ENCODE results near the gene GRP.
"Not testable (repeated sequence)": the region's sequence is repeated elsewhere in the genome, so short reads cannot be mapped to it uniquely, and the experiment has no call there.

Gene GRP

DNA sequence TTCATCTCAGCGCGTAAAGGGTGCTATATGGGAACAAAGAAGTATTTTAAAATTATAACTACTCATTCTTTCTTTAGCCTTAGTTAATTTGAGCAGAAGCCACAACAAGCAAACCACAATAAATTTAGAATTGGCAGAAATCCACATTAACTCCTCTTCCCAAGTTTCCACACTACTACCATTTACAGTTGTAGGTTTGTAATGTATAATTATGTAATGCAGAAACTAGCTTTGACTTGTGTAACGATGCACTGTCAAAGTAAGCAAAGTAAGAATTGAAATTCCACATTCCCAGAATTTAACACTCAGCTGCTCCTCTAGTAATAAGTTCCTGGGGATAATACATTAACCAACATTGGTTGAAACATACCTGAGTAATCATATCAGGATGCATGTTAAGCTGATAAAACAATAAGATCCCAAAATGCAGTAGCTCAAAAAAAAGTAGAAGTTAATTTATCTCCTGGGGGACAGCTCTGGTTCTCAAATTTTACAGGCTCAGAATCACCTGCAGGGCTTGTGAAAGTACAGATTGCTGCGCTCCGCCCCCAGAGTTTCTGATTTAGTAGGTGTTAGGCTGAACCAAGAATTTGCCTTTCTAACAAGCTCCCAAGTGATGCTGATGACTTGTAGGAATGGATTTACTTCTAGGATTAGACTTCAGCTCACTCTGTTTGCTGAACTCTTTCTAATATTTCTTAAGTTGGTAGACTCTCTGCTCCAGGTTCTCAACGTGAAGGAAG, 9.9 kb downstream of the GRP start:
- DNase-seq, result no peak

DNA sequence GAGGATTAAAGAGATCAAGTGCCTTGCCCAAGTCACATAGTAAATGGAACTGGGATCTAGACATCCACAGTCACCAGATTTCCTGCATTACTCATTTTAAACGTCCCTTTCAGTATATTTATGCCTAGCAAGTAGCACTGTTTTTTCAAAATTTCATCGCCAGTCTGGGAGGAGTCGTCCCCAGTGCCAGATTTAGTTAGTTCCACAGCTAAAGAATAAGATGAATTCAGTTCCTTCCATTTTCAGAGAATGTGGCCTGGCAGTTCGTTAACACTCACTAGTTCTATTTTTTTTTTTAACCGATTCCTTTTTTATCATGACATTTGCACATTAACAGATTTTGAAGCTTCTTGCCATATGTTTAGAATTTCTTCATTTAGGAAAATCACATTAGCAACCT, 11.2 kb downstream of the GRP start:
- no peak for DNase-seq

DNA sequence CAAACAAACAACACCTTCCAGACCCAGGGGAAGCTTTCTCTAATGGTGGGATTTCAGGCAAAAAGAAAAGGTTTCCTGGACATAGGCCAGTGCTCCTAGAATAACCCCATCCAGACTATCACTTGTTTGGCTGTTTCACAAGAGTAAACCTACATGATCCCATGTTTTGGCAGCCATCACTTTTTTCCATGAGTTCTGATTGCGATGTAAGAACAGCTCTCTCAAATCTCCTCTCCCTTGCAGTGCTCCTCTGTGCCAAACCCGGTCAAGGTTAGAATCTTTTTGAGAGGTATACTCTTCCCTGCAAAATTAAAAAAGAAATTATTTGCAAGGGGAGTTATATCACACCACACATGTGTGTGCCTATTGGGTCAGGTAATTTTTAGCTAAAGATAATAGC, 11.9 kb downstream of the GRP start:
- DNase-seq, result no peak

DNA sequence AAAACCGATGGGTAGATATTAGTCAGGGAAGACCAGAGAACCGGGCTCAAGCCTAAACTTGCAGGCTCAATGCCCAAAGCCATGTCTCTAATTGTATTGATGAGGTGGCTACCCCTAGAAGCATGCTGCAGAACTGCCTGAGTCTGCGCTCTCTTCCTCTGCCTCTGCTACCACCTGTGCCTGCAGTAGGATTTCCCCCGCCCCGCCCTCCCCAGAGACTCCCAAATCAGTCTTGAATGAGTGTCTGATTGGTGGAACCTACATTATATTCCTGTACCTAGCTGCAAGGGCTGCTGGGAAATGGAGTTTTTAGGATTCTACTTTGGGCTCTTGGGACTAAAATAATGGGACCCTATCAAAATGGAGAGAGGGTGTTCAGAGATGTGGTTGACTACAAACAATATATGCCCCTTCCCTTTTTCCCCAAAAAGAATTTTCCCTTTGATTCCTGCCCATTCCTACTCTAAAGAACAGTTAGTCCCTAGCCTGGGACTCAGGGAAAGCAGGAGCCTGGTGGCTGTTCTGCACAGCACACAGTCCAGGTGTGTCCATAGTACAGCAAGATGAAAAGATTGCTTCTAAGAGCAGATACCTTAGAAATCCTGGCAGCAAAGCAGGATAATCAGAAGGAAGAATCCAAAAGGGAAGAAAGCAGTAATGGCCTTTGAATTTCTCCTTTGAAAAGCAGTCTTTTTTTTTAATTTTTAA, 12.5 kb downstream of the GRP start:
- DNase-seq, result peak in 1 of 2 experiments; percentile 21

DNA sequence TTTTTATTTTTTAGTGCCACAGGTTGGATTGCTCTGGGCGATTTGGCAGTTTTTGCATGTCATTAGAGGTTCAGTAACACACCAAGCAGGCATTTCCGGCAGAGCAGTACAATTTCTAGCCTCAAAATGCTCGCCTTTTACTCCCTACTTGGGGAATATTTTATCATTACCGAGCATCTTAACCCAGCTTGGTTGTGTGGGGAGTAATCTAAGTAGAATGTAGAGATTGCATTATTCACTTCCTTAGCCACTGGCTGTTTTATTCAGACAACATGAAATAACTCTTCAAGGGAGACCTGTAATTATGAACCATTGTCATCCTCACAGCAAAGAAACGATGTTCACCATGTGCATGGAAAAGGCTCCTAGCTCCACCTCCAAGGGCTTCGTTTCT, 13.1 kb downstream of the GRP start:
- no peak for DNase-seq

DNA sequence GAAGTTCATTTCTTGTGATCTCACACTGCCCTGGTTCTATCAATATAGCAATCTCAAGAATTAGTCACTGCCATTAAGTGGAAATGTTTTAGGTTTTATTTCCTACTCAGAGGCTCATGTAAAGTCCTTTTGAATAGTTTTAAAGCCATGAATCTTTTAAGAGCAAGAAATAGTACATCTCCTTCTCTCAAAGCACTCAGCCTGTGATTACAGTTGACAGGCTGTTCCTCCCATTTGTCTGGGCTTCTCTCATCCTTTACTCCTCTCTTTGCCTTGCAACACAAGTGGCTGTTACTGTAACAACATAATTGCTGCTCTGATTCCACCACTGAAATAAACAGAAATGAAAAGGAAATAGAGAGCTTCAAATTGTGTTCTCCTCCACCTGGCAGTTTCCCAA, 18.4 kb downstream of the GRP start:
- DNase-seq, result no peak

DNA sequence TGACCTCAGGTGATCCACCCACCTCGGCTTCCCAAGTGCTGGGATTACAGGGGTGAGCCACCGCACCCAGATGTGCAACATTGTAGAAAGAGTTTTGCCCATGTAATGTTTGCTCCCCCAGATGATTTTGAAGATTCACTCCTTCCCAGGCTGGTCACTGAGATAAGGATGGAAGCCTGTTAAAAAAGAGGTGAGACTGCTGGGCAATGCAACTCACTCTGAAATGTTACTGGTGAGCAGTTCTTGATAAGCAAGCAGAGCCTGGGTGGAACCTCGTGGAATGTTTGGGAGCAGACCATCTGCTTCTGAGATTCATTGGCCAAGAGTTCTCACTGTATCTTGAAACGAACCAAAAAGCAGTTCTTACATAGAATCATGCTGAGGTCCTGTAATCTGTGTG, 19.7 kb downstream of the GRP start:
- DNase-seq, result no peak

DNA sequence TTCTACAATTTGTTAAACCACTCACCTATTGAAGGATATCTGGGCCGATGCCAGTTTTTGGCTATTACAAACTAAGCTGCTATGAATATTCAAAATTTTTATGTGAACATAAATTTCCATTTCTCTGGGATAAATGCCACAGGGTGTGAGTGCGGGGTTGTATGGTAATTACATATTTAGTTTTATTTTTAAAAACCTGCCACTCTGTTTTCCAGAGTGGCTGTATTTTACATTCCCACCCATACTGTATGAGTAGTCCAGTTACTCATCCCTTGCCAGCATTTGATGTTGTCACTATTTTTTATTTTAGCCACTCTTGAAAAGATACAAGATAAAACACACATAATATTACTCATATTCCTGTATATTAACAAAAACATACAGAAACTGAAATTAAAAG, 22.9 kb downstream of the GRP start:
- no peak for DNase-seq

DNA sequence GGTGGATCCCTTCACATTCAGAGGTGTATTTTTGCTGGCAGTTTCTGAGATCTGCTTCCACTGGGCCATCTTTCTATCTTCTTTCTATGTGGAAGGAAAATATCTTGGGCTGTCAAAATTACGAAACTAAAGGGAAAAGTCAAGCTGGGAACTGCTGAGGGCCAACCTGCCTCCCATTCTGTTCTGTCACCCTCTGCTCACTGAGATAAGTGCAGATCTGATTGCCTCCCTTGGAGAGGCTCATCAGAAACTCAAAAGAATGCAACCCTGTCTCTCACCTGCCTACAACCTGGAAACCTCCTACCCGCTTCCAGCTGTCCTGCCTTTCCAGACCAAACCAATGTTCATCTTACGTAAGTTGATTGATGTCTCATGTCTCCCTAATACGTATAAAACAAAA, 26.8 kb downstream of the GRP start:
- no peak for DNase-seq

DNA sequence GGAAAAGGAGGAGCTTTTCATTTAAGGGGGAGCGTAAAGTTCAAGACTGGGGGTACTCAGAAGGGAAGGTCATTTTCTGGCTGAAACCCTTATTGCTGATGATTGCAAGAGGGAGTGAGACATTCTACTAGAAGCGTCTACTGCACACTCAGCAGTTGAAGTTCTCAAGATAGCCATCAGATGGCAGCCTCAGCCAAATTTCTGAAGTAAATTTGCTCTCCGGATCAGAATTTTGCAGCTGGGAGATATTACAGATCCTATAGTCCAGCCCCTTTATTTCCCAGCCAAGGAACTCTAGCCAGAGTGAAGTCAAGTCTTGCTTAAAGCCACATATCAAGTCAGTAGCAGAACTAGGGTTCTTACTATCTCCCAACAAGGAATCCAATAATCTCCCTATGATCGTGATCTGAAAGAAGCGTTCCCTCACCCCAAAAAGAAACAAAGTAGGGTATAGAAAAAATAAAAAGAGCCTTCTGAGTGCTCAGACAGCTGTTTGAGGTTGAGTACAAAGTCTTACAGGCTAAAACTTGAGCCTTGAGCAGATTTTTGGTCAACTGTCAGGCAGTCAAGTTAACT, 29.3 kb downstream of the GRP start:
- peak; percentile 68 to 82 for DNase-seq

DNA sequence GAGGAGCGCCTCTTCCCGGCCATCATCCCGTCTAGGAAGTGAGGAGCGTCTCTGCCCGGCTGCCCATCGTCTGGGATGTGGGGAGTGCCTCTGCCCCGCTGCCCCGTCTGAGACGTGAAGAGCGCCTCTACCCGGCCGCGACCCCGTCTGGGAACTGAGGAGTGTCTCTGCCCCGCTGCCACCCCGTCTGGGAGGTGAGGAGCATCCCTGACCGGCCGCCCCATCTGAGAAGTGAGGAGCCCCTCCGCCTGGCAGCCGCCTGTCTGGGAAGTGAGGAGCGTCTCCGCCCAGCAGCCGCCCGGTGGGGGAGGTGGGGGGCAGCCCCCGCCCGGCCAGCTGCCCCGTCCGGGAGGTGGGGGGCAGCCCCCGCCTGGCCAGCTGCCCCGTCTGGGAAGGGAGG, 35.5 kb downstream of the GRP start:
- not testable (repeated sequence) for DNase-seq

DNA sequence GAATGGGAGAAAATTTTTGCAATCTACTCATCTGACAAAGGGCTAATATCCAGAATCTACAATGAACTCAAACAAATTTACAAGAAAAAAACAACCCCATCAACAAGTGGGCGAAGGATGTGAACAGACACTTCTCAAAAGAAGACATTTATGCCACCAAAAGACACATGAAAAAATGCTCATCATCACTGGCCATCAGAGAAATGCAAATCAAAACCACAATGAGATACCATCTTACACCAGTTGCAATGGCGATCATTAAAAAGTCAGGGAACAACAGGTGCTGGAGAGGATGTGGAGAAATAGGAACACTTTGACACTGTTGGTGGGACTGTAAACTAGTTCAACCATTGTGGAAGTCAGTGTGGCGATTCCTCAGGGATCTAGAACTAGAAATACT, 41.9 kb downstream of the GRP start:
- not testable (repeated sequence) for DNase-seq

DNA sequence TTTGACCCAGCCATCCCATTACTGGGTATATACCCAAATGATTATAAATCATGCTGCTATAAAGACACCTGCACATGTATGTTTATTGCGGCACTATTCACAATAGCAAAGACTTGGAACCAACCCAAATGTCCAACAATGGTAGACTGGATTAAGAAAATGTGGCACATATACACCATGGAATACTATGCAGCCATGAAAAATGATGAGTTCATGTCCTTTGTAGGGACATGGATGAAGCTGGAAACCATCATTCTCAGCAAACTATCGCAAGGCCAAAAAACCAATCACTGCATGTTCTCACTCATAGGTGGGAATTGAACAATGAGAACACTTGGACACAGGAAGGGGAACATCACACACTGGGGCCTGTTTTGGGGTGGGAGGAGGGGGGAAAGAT, 42.3 kb downstream of the GRP start:
- not testable (repeated sequence) for DNase-seq

DNA sequence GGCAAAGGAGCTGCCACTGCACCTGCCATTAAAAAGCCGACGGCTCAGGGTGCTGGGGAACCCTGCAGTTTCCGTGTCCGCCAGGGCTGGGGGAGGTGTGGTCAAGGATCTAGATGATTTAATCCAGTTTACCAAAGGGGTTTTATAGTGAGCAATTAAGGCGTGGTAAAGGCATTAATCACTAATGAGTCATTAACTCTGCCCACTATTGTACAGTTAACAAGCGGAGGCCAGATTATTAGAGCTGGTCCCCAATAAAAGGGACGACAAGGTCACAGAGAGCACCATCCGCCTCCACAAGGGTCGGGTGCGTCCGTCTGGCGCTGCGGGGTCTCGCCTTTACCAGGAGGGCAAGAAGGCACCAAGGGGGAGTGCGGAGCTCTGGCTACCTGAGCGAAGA, 43.7 kb downstream of the GRP start:
- DNase-seq, result no peak

DNA sequence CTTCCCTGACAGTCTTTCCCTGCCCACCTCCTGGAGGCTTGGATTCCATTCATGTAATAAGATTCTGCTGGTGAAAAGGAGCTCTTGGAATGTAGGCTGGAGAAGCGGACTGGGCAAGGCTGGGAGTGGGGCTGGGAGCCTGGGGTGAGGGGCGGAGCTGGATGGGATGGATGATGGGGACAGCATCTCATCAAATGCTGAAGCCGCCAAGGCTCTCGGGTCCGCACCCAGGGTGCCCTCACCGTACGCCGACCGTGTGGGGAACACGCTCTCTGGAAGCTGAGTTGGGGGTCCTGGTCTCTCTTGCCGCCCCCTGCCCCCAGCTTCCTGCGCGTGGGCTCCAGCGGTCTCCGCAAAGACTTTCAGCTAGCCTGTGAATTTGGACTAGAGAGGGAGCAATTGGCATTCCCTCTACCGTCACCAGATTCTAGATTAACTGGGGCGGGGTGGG, 44.2 kb downstream of the GRP start:
- DNase-seq, result no peak

DNA sequence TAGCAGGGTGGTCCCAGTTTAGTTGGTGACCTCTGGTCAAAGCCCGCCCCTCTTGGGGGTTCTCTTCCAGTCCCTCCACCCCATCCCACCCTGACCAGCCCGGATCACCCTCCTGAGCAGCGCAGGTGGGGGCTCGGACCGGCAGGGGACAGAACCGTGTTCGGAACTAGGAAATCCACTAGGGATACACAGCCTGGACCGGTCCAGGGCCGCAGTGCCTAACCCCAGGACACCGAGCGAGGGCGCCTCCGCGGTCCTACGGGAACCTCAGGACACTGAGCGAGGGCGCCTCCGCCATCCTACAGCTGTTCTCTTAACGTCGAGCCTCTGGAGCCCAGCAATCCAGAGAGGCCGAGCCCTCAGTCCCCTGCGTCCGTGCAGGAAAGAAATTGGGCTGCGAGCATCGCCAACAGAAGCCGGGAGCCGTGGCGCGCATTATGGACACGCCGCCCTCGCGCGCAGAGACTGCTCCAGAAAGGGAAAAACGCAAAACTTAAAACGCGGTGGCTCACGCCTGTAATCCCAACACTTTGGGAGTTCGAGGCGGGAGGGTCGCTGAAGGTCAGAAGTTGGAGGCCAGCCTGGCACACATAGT, 44.8 kb downstream of the GRP start:
- no peak for DNase-seq

DNA sequence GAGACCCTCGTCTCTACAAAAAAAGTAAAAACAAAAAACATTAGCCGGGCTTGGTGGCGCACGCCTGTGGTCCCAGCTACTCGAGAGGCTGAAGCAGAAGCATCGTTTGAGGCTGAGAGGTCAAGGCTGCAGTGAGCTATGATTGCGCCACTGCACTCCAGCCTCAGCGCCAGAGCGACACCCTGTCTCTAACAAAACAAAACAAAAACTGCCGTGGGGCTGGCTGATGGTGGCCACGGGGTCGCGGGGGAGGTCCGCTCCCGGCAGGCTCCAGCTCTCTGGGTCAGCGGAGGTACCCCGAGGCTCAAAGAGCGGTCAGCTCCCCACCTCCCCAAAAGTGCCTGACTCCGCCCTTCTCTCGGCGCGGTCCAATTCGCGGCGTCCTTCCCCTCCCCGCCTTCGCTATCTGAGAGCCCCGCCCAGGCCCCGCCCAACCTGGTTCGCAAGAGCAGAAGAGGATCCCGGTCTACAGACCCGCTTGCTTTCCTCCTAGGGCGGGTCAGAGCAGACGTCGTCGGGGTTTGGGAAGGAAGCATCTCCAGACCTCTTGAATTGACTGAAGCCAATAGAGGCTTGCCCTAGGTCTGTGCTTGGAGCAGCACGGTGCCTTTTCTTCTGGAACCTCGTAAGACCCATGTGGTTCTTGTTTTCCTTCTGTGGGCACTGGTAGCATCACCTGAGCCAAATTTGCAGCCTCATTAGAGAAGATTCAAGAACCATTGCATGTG, 45.5 kb downstream of the GRP start:
- DNase-seq, result peak; percentile 43 to 49

DNA sequence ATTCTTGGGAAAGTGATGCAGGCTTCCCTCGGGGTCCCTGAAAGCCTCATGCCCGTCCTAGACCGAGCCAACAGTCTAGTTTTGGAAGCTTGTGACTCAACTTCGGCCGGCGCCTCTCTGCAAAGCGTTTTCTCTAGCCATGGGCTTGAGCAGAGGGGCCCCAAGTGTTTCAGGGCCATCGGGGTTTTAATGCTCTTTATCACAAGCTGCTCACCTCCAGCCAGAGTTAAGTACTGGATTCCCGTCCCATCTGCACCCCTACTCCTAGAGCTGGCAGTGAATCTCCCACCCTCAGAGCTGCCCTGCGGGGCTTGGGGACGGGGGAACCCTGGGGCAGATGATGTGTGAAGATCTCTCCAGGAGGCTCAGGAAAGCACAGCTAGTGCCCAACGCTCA, 46.0 kb downstream of the GRP start:
- no peak for DNase-seq

DNA sequence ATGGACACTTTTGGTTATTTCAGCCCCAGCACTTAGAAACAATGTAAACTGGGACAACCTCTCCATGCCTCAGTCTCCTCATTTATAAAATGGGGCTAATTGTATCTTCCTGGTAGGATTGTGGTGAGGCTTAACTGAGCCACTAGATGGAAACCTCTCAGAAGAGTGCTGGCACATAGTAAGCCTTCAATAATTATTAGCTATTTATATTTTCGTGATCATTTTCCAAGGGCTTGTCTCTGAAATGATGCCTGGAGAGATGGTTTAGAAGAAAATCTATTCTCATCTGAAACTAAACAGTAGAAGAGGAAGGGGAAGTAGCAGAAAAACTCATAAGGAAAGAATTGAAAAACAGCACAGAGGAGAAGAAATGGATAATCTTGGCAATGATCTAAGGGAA, 46.5 kb downstream of the GRP start:
- no peak for DNase-seq

DNA sequence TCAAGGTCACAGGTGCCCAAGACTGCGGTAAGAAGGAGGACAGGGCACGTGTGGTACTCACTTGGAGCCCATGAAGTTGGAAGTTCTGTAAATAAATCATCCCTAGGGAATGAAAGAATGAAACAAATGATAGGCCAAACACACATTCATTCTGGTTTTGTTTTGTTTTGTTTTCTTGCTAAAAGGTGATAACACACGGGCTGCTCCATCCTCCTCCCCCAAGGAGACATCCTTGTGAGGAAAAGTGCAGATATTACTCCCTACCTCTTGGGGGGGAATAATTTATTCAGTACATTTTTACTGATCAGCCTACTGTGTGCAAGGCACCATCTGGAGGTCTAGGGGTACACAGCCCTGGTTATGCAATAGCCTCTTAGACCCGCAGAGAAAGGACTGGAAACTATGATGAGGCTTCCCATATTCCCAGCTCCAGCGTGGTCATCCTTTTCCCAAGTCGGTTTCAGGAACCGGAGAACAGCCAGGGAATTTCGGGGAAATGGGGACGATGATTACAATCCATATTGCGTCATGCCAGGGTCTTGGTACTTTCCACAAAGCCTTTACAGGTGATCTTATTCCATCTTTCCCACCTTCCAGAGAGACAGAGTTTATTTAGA, 47.0 kb downstream of the GRP start:
- DNase-seq, result no peak

DNA sequence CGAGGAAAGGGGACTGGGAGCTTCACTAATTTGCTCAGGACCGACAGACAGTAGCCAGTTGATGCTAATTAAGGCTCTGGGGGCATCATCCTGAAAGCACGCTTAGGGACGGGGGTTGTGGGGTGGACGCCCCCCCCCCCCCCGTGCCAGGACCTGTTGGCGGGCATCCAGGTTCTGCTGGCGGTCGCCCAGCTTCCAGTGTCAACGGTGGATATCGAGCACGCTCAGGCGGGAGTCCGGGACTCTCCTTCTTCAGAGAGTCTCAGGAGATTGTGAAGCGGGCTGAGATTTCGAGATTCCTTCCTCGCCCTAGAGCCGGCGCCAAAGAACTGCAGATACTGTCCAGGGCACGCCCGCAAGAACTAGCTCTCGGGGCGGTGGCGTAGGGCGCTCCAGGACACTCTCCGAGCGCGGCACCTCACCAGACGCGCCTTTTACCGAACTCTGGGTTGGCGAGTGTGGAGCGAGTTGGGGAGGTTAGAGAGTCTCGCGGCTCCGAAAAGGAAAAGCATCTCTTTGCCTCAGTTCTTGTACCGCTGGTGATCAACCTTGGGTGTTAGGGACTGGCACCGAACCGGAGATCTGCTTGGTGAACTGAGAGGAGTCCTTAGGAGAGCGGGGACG, 47.7 kb downstream of the GRP start:
- DNase-seq, result no peak

DNA sequence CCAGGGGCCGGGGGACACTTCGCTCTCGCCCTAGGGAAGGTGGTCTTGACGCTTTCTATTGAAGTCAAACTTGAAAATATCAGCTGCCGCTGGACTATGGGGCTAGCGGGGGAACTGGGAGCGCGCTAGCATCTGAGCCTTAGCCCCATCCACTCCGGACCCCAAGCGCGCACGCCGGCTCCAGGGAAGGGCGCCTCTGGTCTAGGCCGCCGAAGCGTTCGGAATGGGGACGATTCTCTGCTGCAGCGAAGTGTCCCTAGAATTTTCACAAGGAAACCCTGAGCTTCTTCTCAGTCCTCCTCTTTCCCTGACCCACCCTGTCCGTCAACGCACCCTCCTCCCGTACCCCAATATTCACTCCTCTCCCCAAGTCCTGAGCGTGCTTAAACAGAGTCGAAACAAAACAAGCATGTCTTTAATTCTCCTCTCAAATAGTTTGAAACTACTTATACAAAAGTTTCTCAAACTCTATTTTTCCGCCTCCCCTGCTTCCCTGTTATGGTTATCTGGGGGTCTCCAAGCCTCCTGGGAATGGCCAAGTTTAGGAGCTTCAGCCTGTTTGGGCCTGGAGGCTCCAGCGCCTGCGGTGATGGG, 48.3 kb downstream of the GRP start:
- DNase-seq, result no peak

Measured in SHP77 (cell line).